ENCODE measurements around the gene BRD2.

BRD2 gene

GRCh38 chr6:32943864-32944649 lies 24.3 kb upstream of the BRD2 start:
- TF ChIP-seq SUZ12 (IDR thresholded peaks at IDR 0.05; ENCODE audit: extremely low read depth, insufficient read depth, insufficient read length): no peak
- TF ChIP-seq ZNF274 (IDR thresholded peaks at IDR 0.05; ENCODE audit: low read depth, low read length): no peak
- TF ChIP-seq YY1 (IDR thresholded peaks at IDR 0.05; ENCODE audit: insufficient read depth, insufficient read length): no peak
- Histone ChIP-seq H3K9ac (ENCODE audit: insufficient read length, low read depth) (no peak overlapping the region), H3K27me3 (ENCODE audit: insufficient read depth, insufficient read length) (no peaks in the 10 kb centered on the region), H3K4me3 (ENCODE audit: insufficient read length, low read depth) (no peak overlapping the region), H3K4me1 (ENCODE audit: insufficient read depth, insufficient read length) (no peaks in the 10 kb centered on the region), H3K36me3 (ENCODE audit: insufficient read depth, insufficient read length, low read length) (no peaks in the 10 kb centered on the region), H3K9me3 (ENCODE audit: insufficient read depth, low read length) (0 out of 2 replicates have a peak, but pooled peaks cover 5% of the 10 kb centered on the region)
- no peak for DNase-seq (ENCODE audit: low read depth, low spot score)

DNA sequence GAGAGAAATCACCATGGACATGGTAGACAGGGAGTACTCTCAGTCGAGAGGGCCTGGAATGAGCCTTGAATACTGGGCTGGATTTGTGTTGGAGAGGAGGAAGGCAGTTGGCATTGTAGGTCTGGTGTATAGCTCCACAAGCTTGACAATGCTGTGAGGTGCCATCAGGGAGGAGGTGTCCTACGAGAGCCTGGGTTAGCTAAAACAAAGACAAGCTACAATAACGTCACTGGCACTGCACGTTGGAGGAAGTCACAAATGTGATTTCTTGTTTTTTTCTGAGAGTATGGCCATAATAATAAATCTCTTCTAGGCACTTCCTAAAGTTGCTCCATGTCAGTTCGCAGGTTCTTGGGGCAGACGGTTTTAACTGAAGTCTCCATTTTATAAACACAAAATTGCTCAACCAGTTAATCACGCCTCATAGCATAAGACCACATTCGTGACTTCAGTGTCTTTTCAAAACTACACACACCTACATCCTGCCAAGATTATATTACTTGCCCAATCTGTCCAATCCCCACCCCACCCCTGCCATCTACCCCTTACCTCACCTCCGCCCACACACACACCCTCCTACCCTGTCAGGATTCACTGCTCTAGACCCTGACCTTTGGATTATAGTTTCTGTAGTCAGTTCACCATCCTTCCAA lies 23.2 kb upstream of the BRD2 start:
- no peak for DNase-seq (ENCODE audit: low read depth, low spot score)
- Histone ChIP-seq H3K9me3 (ENCODE audit: insufficient read depth, low read length) (0 out of 2 replicates have a peak, but pooled peaks cover 5% of the 10 kb centered on the region), H3K4me1 (ENCODE audit: insufficient read depth, insufficient read length) (no peaks in the 10 kb centered on the region), H3K27me3 (ENCODE audit: insufficient read depth, insufficient read length) (no peaks in the 10 kb centered on the region), H3K4me3 (ENCODE audit: insufficient read length, low read depth) (no peak overlapping the region), H3K36me3 (ENCODE audit: insufficient read depth, insufficient read length, low read length) (no peaks in the 10 kb centered on the region), H3K9ac (ENCODE audit: insufficient read length, low read depth) (no peak overlapping the region)
- TF ChIP-seq ZNF274 (IDR thresholded peaks at IDR 0.05; ENCODE audit: low read depth, low read length) (no peak), SUZ12 (IDR thresholded peaks at IDR 0.05; ENCODE audit: extremely low read depth, insufficient read depth, insufficient read length) (no peak), YY1 (IDR thresholded peaks at IDR 0.05; ENCODE audit: insufficient read depth, insufficient read length) (no peak)

DNA sequence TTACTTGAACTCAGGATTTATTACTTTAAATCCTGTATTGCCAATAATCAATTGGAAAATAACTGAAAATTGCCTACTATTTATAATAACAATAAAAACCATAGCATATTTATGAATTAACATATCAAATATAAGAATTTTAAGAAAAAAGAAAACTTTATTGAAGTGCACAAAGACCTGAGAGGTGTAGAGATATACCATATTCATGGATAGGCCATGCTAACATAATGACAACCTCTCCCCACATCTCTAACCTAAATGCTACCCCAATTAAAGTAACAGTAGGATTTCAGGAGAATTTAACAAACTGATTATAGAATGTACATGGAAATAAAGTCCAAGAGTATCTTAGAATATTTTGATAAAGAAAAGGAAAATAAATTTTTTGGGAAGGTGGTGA lies 22.4 kb upstream of the BRD2 start:
- H3K36me3 ChIP-seq (ENCODE audit: insufficient read depth, insufficient read length, low read length): no peaks in the 10 kb centered on the region
- no peak overlapping the region for H3K4me3 ChIP-seq (ENCODE audit: insufficient read length, low read depth)
- no peak for DNase-seq (ENCODE audit: low read depth, low spot score)
- H3K9ac ChIP-seq (ENCODE audit: insufficient read length, low read depth): no peak overlapping the region
- no peaks in the 10 kb centered on the region for H3K27me3 ChIP-seq (ENCODE audit: insufficient read depth, insufficient read length)
- 0 out of 2 replicates have a peak, but pooled peaks cover 5% of the 10 kb centered on the region for H3K9me3 ChIP-seq (ENCODE audit: insufficient read depth, low read length)
- no peaks in the 10 kb centered on the region for H3K4me1 ChIP-seq (ENCODE audit: insufficient read depth, insufficient read length)
- no peak for TF ChIP-seq ZNF274 (IDR thresholded peaks at IDR 0.05; ENCODE audit: low read depth, low read length)
- TF ChIP-seq YY1 (IDR thresholded peaks at IDR 0.05; ENCODE audit: insufficient read depth, insufficient read length): no peak
- TF ChIP-seq SUZ12 (IDR thresholded peaks at IDR 0.05; ENCODE audit: extremely low read depth, insufficient read depth, insufficient read length): no peak

GRCh38 chr6:32946893-32947292 lies 21.5 kb upstream of the BRD2 start:
- Histone ChIP-seq H3K27me3 (ENCODE audit: insufficient read depth, insufficient read length) (no peaks in the 10 kb centered on the region), H3K4me1 (ENCODE audit: insufficient read depth, insufficient read length) (no peaks in the 10 kb centered on the region), H3K36me3 (ENCODE audit: insufficient read depth, insufficient read length, low read length) (no peaks in the 10 kb centered on the region), H3K9me3 (ENCODE audit: insufficient read depth, low read length) (0 out of 2 replicates have a peak, but pooled peaks cover 5% of the 10 kb centered on the region), H3K9ac (ENCODE audit: insufficient read length, low read depth) (no peak overlapping the region), H3K4me3 (ENCODE audit: insufficient read length, low read depth) (no peak overlapping the region)
- DNase-seq (ENCODE audit: low read depth, low spot score): no peak
- TF ChIP-seq YY1 (IDR thresholded peaks at IDR 0.05; ENCODE audit: insufficient read depth, insufficient read length): no peak

GRCh38 chr6:32947552-32948465 lies 20.6 kb upstream of the BRD2 start:
- TF ChIP-seq YY1 (IDR thresholded peaks at IDR 0.05; ENCODE audit: insufficient read depth, insufficient read length) (no peak), SUZ12 (IDR thresholded peaks at IDR 0.05; ENCODE audit: extremely low read depth, insufficient read depth, insufficient read length) (no peak), ZNF274 (IDR thresholded peaks at IDR 0.05; ENCODE audit: low read depth, low read length) (no peak)
- DNase-seq (ENCODE audit: low read depth, low spot score): no peak
- no peak overlapping the region for H3K4me3 ChIP-seq (ENCODE audit: insufficient read length, low read depth)
- H3K27me3 ChIP-seq (ENCODE audit: insufficient read depth, insufficient read length): no peaks in the 10 kb centered on the region
- 0 out of 2 replicates have a peak, but pooled peaks cover 5% of the 10 kb centered on the region for H3K9me3 ChIP-seq (ENCODE audit: insufficient read depth, low read length)
- H3K36me3 ChIP-seq (ENCODE audit: insufficient read depth, insufficient read length, low read length): no peaks in the 10 kb centered on the region
- no peaks in the 10 kb centered on the region for H3K4me1 ChIP-seq (ENCODE audit: insufficient read depth, insufficient read length)
- H3K9ac ChIP-seq (ENCODE audit: insufficient read length, low read depth): no peak overlapping the region

- Histone ChIP-seq H3K9ac (ENCODE audit: insufficient read length, low read depth) (no peak overlapping the region), H3K4me3 (ENCODE audit: insufficient read length, low read depth) (no peak overlapping the region), H3K36me3 (ENCODE audit: insufficient read depth, insufficient read length, low read length) (no peaks in the 10 kb centered on the region), H3K27me3 (ENCODE audit: insufficient read depth, insufficient read length) (no peaks in the 10 kb centered on the region), H3K9me3 (ENCODE audit: insufficient read depth, low read length) (0 out of 2 replicates have a peak, but pooled peaks cover 5% of the 10 kb centered on the region), H3K4me1 (ENCODE audit: insufficient read depth, insufficient read length) (no peaks in the 10 kb centered on the region)
- TF ChIP-seq ZNF274 (IDR thresholded peaks at IDR 0.05; ENCODE audit: low read depth, low read length) (no peak), SUZ12 (IDR thresholded peaks at IDR 0.05; ENCODE audit: extremely low read depth, insufficient read depth, insufficient read length) (no peak), YY1 (IDR thresholded peaks at IDR 0.05; ENCODE audit: insufficient read depth, insufficient read length) (no peak)
- DNase-seq (ENCODE audit: low read depth, low spot score): no peak
Observed at GRCh38 chr6:32949113-32949512, 19.3 kb upstream of the BRD2 start.

Data from NT2/D1 (cell line).